ENCODE measurements around the gene TNNT2. TPM values are rescaled to one million over a fixed set of nuclear protein-coding genes. Genes with fewer than 3 reads are reported as not detected.
A peak's percentile ranks its signal among the peaks of the same experiment; 100 is the strongest.

The TNNT2 gene
- total and polyA plus RNA-seq, 2 donors from 2014 or later: 2.1 to 117 TPM

GRCh38 chr1:201357211-201357610 is 20.3 kb downstream of the TNNT2 start:
- peak in 2 of 5 donors; percentile 18 to 57 for DNase-seq
- no peak overlapping the region for H3K9ac ChIP-seq (ENCODE audit: low read length in 3 of 3)
- FAIRE-seq: no peak
- H3K4me1 ChIP-seq (ENCODE audit: control insufficient read depth in 2 of 3, insufficient read depth in 2 of 3, low read depth in 1 of 3, low read length in 3 of 3): peaks cover 0 to 3% (median 0%) of the 10 kb centered on the region in 3 donors
- no peaks in the 10 kb centered on the region for H3K9me3 ChIP-seq (ENCODE audit: control insufficient read depth in 2 of 3, insufficient read depth in 1 of 3, low read length in 3 of 3)
- H3K4me3 ChIP-seq (ENCODE audit: low read length in 3 of 3): no peak overlapping the region
- intact Hi-C loops (cut with DNase I): no loop called here
- H3K27ac ChIP-seq (ENCODE audit: low read depth in 2 of 2, low read length in 2 of 2): no peak overlapping the region
- no peaks in the 10 kb centered on the region for H3K36me3 ChIP-seq (ENCODE audit: control insufficient read depth in 2 of 3, insufficient read depth in 3 of 3, low read length in 3 of 3)
- no peaks in the 10 kb centered on the region for H3K27me3 ChIP-seq (ENCODE audit: control insufficient read depth, insufficient read depth, low read length)
- no peak for TF ChIP-seq CTCF (IDR thresholded peaks at IDR 0.05; ENCODE audit: borderline replicate concordance, extremely low read depth, insufficient read depth)

- no peaks in the 10 kb centered on the region for H3K36me3 ChIP-seq (ENCODE audit: control insufficient read depth in 2 of 3, insufficient read depth in 3 of 3, low read length in 3 of 3)
- no peak overlapping the region for H3K27ac ChIP-seq (ENCODE audit: low read depth in 2 of 2, low read length in 2 of 2)
- H3K4me3 ChIP-seq (ENCODE audit: low read length in 3 of 3): no peak overlapping the region
- H3K9ac ChIP-seq (ENCODE audit: low read length in 3 of 3): no peak overlapping the region
- peaks cover 0 to 3% (median 0%) of the 10 kb centered on the region in 3 donors for H3K4me1 ChIP-seq (ENCODE audit: control insufficient read depth in 2 of 3, insufficient read depth in 2 of 3, low read depth in 1 of 3, low read length in 3 of 3)
- no peak for TF ChIP-seq CTCF (IDR thresholded peaks at IDR 0.05; ENCODE audit: borderline replicate concordance, extremely low read depth, insufficient read depth)
- no peaks in the 10 kb centered on the region for H3K27me3 ChIP-seq (ENCODE audit: control insufficient read depth, insufficient read depth, low read length)
- DNase-seq: peak in 1 of 5 donors; percentile 39
- intact Hi-C loops (cut with DNase I): no loop called here
- no peaks in the 10 kb centered on the region for H3K9me3 ChIP-seq (ENCODE audit: control insufficient read depth in 2 of 3, insufficient read depth in 1 of 3, low read length in 3 of 3)
- FAIRE-seq: no peak
Measured at GRCh38 chr1:201356701-201357100, 20.8 kb downstream of the TNNT2 start.

- FAIRE-seq (no peak), DNase-seq (peak in 1 of 5 donors; percentile 31)
Measured at GRCh38 chr1:201356236-201356635, 21.2 kb downstream of the TNNT2 start.

More at GRCh38 chr1:201356236-201356635, 21.2 kb downstream of the TNNT2 start:
- H3K27ac ChIP-seq (ENCODE audit: low read depth in 2 of 2, low read length in 2 of 2): no peak overlapping the region
- TF ChIP-seq CTCF (IDR thresholded peaks at IDR 0.05; ENCODE audit: borderline replicate concordance, extremely low read depth, insufficient read depth): no peak
- peaks cover 0 to 3% (median 0%) of the 10 kb centered on the region in 3 donors for H3K4me1 ChIP-seq (ENCODE audit: control insufficient read depth in 2 of 3, insufficient read depth in 2 of 3, low read depth in 1 of 3, low read length in 3 of 3)
- no peak overlapping the region for H3K4me3 ChIP-seq (ENCODE audit: low read length in 3 of 3)
- H3K27me3 ChIP-seq (ENCODE audit: control insufficient read depth, insufficient read depth, low read length): no peaks in the 10 kb centered on the region
- H3K9me3 ChIP-seq (ENCODE audit: control insufficient read depth in 2 of 3, insufficient read depth in 1 of 3, low read length in 3 of 3): no peaks in the 10 kb centered on the region
- intact Hi-C loops (cut with DNase I): no loop called here
- H3K9ac ChIP-seq (ENCODE audit: low read length in 3 of 3): no peak overlapping the region
- H3K36me3 ChIP-seq (ENCODE audit: control insufficient read depth in 2 of 3, insufficient read depth in 3 of 3, low read length in 3 of 3): no peaks in the 10 kb centered on the region

Measured in kidney (tissue), 14 donors.